Measurements from ENCODE around the gene MAP1LC3A.

- TF ChIP-seq CTCF (IDR thresholded peaks at IDR 0.05): no peak
- TF ChIP-seq POLR2A (IDR thresholded peaks at IDR 0.05): no peak
- no peak for TF ChIP-seq POLR2AphosphoS5 (IDR thresholded peaks at IDR 0.05; ENCODE audit: insufficient read depth in 1 of 2, low read depth in 1 of 2)
These were observed 11.1 kb downstream of the MAP1LC3A start for GRCh38 chr20:34569598-34569997.

Data from vagina (tissue), 2 donors.